Measurements from ENCODE around the gene TSPAN7. TPM values are rescaled to one million over a fixed set of nuclear protein-coding genes. Genes with fewer than 3 reads are reported as not detected.

TSPAN7 gene
- total and polyA plus RNA-seq, 7 donors: 15.6 to 55.1 (median 21.0) TPM

DNA sequence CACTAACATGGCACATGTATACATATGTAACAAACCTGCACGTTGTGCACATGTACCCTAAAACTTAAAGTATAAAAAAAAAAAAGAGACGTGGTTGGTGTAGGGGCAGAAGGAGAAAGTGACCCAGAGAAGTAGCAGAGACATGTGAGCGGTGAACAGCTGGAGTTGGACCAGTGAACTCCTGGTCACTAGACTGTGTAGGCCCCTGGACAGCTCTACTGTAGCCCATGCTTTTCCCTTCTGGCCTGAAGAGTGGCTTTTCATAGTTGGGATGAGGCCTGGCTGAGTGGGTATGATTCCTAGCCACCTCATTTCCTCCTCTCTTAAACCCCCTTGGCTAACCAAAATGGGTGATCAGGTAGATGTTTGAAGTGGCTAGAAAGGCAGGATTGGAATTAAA lies 16.4 kb downstream of the TSPAN7 start:
- no peak for DNase-seq
- Histone ChIP-seq H3K27me3 (no peaks in the 10 kb centered on the region), H3K9me3 (no peaks in the 10 kb centered on the region), H3K4me3 (no peak overlapping the region), H3K27ac (no peak overlapping the region), H3K4me1 (no peaks in the 10 kb centered on the region), H3K36me3 (no peaks in the 10 kb centered on the region)
- 61 to 92% methylated on average over 3 of the region's 3 CpGs for WGBS, 2 donors
- no peak for TF ChIP-seq POLR2A (IDR thresholded peaks at IDR 0.05)
- TF ChIP-seq, protein P1, sequence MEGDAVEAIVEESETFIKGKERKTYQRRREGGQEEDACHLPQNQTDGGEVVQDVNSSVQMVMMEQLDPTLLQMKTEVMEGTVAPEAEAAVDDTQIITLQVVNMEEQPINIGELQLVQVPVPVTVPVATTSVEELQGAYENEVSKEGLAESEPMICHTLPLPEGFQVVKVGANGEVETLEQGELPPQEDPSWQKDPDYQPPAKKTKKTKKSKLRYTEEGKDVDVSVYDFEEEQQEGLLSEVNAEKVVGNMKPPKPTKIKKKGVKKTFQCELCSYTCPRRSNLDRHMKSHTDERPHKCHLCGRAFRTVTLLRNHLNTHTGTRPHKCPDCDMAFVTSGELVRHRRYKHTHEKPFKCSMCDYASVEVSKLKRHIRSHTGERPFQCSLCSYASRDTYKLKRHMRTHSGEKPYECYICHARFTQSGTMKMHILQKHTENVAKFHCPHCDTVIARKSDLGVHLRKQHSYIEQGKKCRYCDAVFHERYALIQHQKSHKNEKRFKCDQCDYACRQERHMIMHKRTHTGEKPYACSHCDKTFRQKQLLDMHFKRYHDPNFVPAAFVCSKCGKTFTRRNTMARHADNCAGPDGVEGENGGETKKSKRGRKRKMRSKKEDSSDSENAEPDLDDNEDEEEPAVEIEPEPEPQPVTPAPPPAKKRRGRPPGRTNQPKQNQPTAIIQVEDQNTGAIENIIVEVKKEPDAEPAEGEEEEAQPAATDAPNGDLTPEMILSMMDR (IDR thresholded peaks at IDR 0.05): no peak
- no peak for TF ChIP-seq EP300 (IDR thresholded peaks at IDR 0.05)
- no peak for TF ChIP-seq POLR2AphosphoS5 (IDR thresholded peaks at IDR 0.05)
- intact Hi-C loops (cut with DNase I): no loop called here

- no peak overlapping the region for H3K4me3 ChIP-seq
- TF ChIP-seq POLR2A (IDR thresholded peaks at IDR 0.05): no peak
- TF ChIP-seq, protein P1 (IDR thresholded peaks at IDR 0.05): no peak
- TF ChIP-seq EP300 (IDR thresholded peaks at IDR 0.05): no peak
- no peak for TF ChIP-seq POLR2AphosphoS5 (IDR thresholded peaks at IDR 0.05)
- H3K27ac ChIP-seq: no peak overlapping the region
- intact Hi-C loops (cut with DNase I): no loop called here
- no peaks in the 10 kb centered on the region for H3K4me1 ChIP-seq
- no peaks in the 10 kb centered on the region for H3K9me3 ChIP-seq
- no peaks in the 10 kb centered on the region for H3K36me3 ChIP-seq
- no peak for DNase-seq
- WGBS, 2 donors: 28 to 77% methylated on average over 2 of the region's 2 CpGs
- H3K27me3 ChIP-seq: no peaks in the 10 kb centered on the region
These were observed 16.8 kb downstream of the TSPAN7 start for GRCh38 chrX:38578167-38578566.

GRCh38 chrX:38583181-38583580 lies 21.8 kb downstream of the TSPAN7 start:
- H3K4me1 ChIP-seq: no peaks in the 10 kb centered on the region
- no peak overlapping the region for H3K27ac ChIP-seq
- no peak overlapping the region for H3K4me3 ChIP-seq
- H3K27me3 ChIP-seq: no peaks in the 10 kb centered on the region
- no peaks in the 10 kb centered on the region for H3K36me3 ChIP-seq
- DNase-seq: no peak
- intact Hi-C loops (cut with DNase I): no loop called here
- H3K9me3 ChIP-seq: no peaks in the 10 kb centered on the region
- 23 to 66% methylated on average over 5 of the region's 5 CpGs for WGBS, 2 donors
- TF ChIP-seq, protein P1 (IDR thresholded peaks at IDR 0.05): no peak
- TF ChIP-seq POLR2AphosphoS5 (IDR thresholded peaks at IDR 0.05) (no peak), POLR2A (IDR thresholded peaks at IDR 0.05) (no peak), EP300 (IDR thresholded peaks at IDR 0.05) (no peak)

DNA sequence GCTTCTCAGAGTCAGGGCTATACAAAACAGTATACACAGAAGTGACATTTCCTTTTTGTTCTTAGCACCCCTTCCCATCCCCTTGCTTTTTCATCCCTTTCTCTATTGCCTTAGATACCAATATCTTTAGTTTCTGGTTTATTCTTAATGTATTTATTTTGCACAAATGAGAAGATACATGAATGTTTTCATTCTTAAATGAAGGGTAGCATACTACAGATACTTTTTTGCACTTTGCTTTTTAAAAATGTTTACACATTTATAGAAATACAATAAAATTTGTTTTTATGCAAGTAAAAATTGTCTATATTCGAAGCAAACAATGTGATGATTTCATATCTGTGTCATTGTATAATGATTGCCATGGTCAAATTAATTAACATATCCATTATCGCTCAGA lies 33.1 kb downstream of the TSPAN7 start:
- WGBS, 2 donors: 82 to 94% methylated on average over 2 of the region's 2 CpGs
- Histone ChIP-seq H3K4me3 (no peak overlapping the region), H3K27me3 (no peaks in the 10 kb centered on the region), H3K36me3 (no peaks in the 10 kb centered on the region), H3K4me1 (no peaks in the 10 kb centered on the region), H3K9me3 (no peaks in the 10 kb centered on the region), H3K27ac (no peak overlapping the region)
- intact Hi-C loops (cut with DNase I): no loop called here
- DNase-seq: no peak
- TF ChIP-seq EP300 (IDR thresholded peaks at IDR 0.05): no peak
- no peak for TF ChIP-seq POLR2AphosphoS5 (IDR thresholded peaks at IDR 0.05)
- TF ChIP-seq, protein P1 (IDR thresholded peaks at IDR 0.05): no peak
- TF ChIP-seq POLR2A (IDR thresholded peaks at IDR 0.05): no peak

DNA sequence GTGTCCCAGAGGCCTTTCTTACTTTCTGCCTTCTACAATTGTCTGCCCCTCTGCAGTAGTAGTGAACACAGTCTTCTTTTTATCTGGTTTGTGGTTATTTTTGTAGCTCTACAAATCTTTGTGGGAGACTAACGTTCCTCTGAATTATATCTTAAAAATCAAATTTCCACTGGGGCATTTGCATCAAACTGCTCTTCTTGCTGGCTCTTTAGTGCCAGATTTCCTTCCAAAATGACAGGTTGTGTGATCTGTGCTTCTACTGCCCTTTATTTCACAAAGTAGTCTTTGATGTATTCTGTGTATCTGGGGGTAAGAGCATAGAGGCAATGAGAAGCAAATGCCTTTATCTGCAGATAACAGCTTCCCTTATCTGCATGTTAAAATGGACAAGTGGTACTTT lies 34.5 kb downstream of the TSPAN7 start:
- WGBS, 2 donors: 41 to 87% methylated on average over 1 of the region's 1 CpG
- H3K4me3 ChIP-seq: no peak overlapping the region
- DNase-seq: no peak
- H3K4me1 ChIP-seq: no peaks in the 10 kb centered on the region
- H3K27me3 ChIP-seq: no peaks in the 10 kb centered on the region
- H3K36me3 ChIP-seq: no peaks in the 10 kb centered on the region
- H3K27ac ChIP-seq: no peak overlapping the region
- intact Hi-C loops (cut with DNase I): no loop called here
- no peak for TF ChIP-seq POLR2AphosphoS5 (IDR thresholded peaks at IDR 0.05)
- TF ChIP-seq, protein P1 (IDR thresholded peaks at IDR 0.05): no peak
- no peak for TF ChIP-seq POLR2A (IDR thresholded peaks at IDR 0.05)
- no peak for TF ChIP-seq EP300 (IDR thresholded peaks at IDR 0.05)
- H3K9me3 ChIP-seq: no peaks in the 10 kb centered on the region
